SK-N-SH (cell line): Measurements from ENCODE around the gene GLI2. TPM values are rescaled to one million over a fixed set of nuclear protein-coding genes. Genes with fewer than 3 reads are reported as not detected.

Source experiments
- CTCF ChIA-PET: fragments of 300-600, 350-600 bp; formaldehyde crosslinking; extraction: SDS; loops from one replicate; lab custom pipeline; 2021; lab: Yijun Ruan, JAX
- POLR2A ChIA-PET: fragments of 350-600 bp; sonication (Branson Sonifier 250); formaldehyde crosslinking; extraction: SDS; loops from one replicate; lab custom pipeline; 2020; ENCODE audit warnings: antibody characterized with exemption, inconsistent platforms; lab: Yijun Ruan, JAX
- DNase-seq: peaks from one replicate; pipeline ENCODE4 v3.0.0; 2012
- H2AFZ ChIP-seq: fragments of 200-600 bp; sonication (generic); 2 replicates; pipeline ENCODE4 v1.8.1; 2016; ENCODE audit warnings: antibody characterized with exemption, mild to moderate bottlenecking, low read depth
- H3F3A ChIP-seq: fragments of 200-600 bp; sonication (generic); replicated peaks from 2 replicates; pipeline ENCODE3; 2016; ENCODE audit warnings: antibody characterized with exemption, mild to moderate bottlenecking; ENCODE audit not compliant: insufficient read depth
- H3K27ac ChIP-seq, 2 experiments: fragments of 200-500 bp in 1 of 2; fragments of 200-600 bp in 1 of 2; sonication (Bioruptor generic) in 1 of 2; sonication (generic), shearing (Covaris generic) in 1 of 2; 2 replicates each; pipeline versions ENCODE4 v1.5.1 to v1.6.1; 2014 to 2016; ENCODE audit warnings: low read depth in 2 of 2, inconsistent platforms in 1 of 2, low read length in 1 of 2, mild to moderate bottlenecking in 1 of 2, mixed read lengths in 1 of 2
- H3K27me3 ChIP-seq: fragments of 200-600 bp; sonication (generic), shearing (Covaris generic); 2 replicates; pipeline ENCODE4 v1.6.1; 2016; ENCODE audit warnings: mixed run types; ENCODE audit not compliant: insufficient read depth
- H3K36me3 ChIP-seq, 2 experiments: fragments of 200-500 bp in 1 of 2; fragments of 200-600 bp in 1 of 2; sonication (Bioruptor generic) in 1 of 2; sonication (generic) in 1 of 2; replicated peaks in 1 of 2; 2 replicates each; pipeline versions ENCODE3 to v1.5.1; 2014 to 2016; ENCODE audit warnings: low read length in 1 of 2, mild to moderate bottlenecking in 1 of 2; ENCODE audit not compliant: insufficient read depth in 2 of 2, control insufficient read depth in 1 of 2
- H3K4me1 ChIP-seq, 2 experiments: fragments of 200-500 bp in 1 of 2; fragments of 200-600 bp in 1 of 2; sonication (Bioruptor generic) in 1 of 2; sonication (generic), shearing (Covaris generic) in 1 of 2; 2 replicates each; pipeline versions ENCODE4 v1.5.1 to v1.6.1; 2014 to 2016; ENCODE audit warnings: low read depth in 1 of 2, low read length in 1 of 2, mixed run types in 1 of 2; ENCODE audit not compliant: insufficient read depth in 2 of 2, control insufficient read depth in 1 of 2
- H3K4me2 ChIP-seq: fragments of 200-600 bp; sonication (generic), shearing (Covaris generic); 2 replicates; pipeline ENCODE4 v1.6.1; 2017; ENCODE audit warnings: mixed run types
- H3K4me3 ChIP-seq, 2 experiments: fragments of 200-500 bp in 1 of 2; fragments of 200-600 bp in 1 of 2; sonication (Bioruptor generic) in 1 of 2; sonication (generic), shearing (Covaris generic) in 1 of 2; 2 replicates each; pipeline versions ENCODE4 v1.5.1 to v1.8.1; 2014 to 2016; ENCODE audit warnings: low read depth in 2 of 2, inconsistent platforms in 1 of 2, low read length in 1 of 2, mild to moderate bottlenecking in 1 of 2, mixed read lengths in 1 of 2, moderate library complexity in 1 of 2
- H3K79me2 ChIP-seq: fragments of 200-600 bp; sonication (generic); 2 replicates; pipeline ENCODE4 v1.8.1; 2017; ENCODE audit warnings: mild to moderate bottlenecking; ENCODE audit not compliant: insufficient read depth
- H3K9ac ChIP-seq: fragments of 200-600 bp; sonication (generic); 2 replicates; pipeline ENCODE4 v1.6.1; 2017; ENCODE audit warnings: mixed run types
- H3K9me2 ChIP-seq: fragments of 200-600 bp; sonication (generic); 2 replicates; pipeline ENCODE4 v1.6.1; 2017; ENCODE audit warnings: mixed run types
- H3K9me3 ChIP-seq: fragments of 200-600 bp; sonication (generic); 2 replicates; pipeline ENCODE4 v1.6.1; 2017; ENCODE audit warnings: mixed run types, mild to moderate bottlenecking, moderate library complexity
- H4K20me1 ChIP-seq: fragments of 200-600 bp; sonication (generic); 2 replicates; pipeline ENCODE4 v1.6.1; 2017; ENCODE audit warnings: mild to moderate bottlenecking, mixed run types; ENCODE audit not compliant: insufficient read depth
- ELF1 ChIP-seq: IDR thresholded peaks from 2 replicates; pipeline ENCODE4 v1.4.0; 2012
- EP300 ChIP-seq, 2 experiments: IDR thresholded peaks; 2 replicates each; pipeline versions ENCODE4 v1.4.0 to v1.6.1; 2012; ENCODE audit warnings: borderline replicate concordance in 1 of 2, low read depth in 1 of 2, low read length in 1 of 2
- FOSL2 ChIP-seq: IDR thresholded peaks from 2 replicates; pipeline ENCODE4 v1.4.0; 2012; ENCODE audit warnings: low read depth, mild to moderate bottlenecking, moderate library complexity, borderline replicate concordance
- FOXJ3 ChIP-seq: sonication (generic); formaldehyde crosslinking; IDR thresholded peaks from 2 replicates; pipeline ENCODE4 v1.5.1; 2020; ENCODE audit warnings: mild to moderate bottlenecking, missing genetic modification reagents
- FOXM1 ChIP-seq: IDR thresholded peaks from 2 replicates; pipeline ENCODE4 v1.4.0; 2012; ENCODE audit warnings: low read depth, mild to moderate bottlenecking
- GABPA ChIP-seq: IDR thresholded peaks from 2 replicates; pipeline ENCODE4 v1.4.0; 2012; ENCODE audit warnings: low read depth, mild to moderate bottlenecking
- JUND ChIP-seq: IDR thresholded peaks from 2 replicates; pipeline ENCODE4 v1.4.0; 2012
- NFIC ChIP-seq: IDR thresholded peaks from 2 replicates; pipeline ENCODE4 v1.4.0; 2012; ENCODE audit warnings: borderline replicate concordance
- RAD21 ChIP-seq: IDR thresholded peaks from 2 replicates; pipeline ENCODE4 v1.6.1; 2012; ENCODE audit warnings: mild to moderate bottlenecking, low read length
- RCOR1 ChIP-seq: fragments of 150-350 bp; IDR thresholded peaks from 2 replicates; pipeline ENCODE4 v1.6.1; 2017; ENCODE audit warnings: antibody characterized with exemption, low read length
- SIN3A ChIP-seq: IDR thresholded peaks from 2 replicates; pipeline ENCODE4 v1.6.1; 2012; ENCODE audit warnings: low read depth, mild to moderate bottlenecking, low read length, moderate library complexity, borderline replicate concordance
- SMC3 ChIP-seq: IDR thresholded peaks from 2 replicates; pipeline ENCODE4 v1.6.1; 2012; ENCODE audit warnings: low read depth, low read length, improper control_type of control experiment
- TAF1 ChIP-seq: IDR thresholded peaks from 2 replicates; pipeline ENCODE4 v1.6.1; 2012; ENCODE audit warnings: low read depth, mild to moderate bottlenecking, low read length, moderate library complexity, borderline replicate concordance
- TEAD4 ChIP-seq: IDR thresholded peaks from 2 replicates; pipeline ENCODE4 v1.4.0; 2012; ENCODE audit warnings: mild to moderate bottlenecking, borderline replicate concordance; ENCODE audit not compliant: insufficient read depth
- WGBS: methylation state at CpG from one replicate; pipeline ENCODE4 v1.1.6; 2017; ENCODE audit warnings: low lambda C conversion rate; 5-methylcytosine and 5-hydroxymethylcytosine counted together
- polyA plus RNA-seq, 3 experiments: library from polyadenylated mRNA; depleted of rRNA; stranded (reverse); fragments of >200 nt; gene quantifications; 2 replicates each; pipeline ENCODE4 v1.2.3, GENCODE V29; 2012
- TF ChIP-seq, protein P1 (sequence below): IDR thresholded peaks from 2 replicates; pipeline ENCODE4 v1.6.1; 2012; ENCODE audit warnings: mild to moderate bottlenecking, low read depth, low read length, moderate library complexity
- TF ChIP-seq, protein P2 (sequence below): IDR thresholded peaks from 2 replicates; pipeline ENCODE4 v1.4.0; 2012; ENCODE audit warnings: low read depth
- TF ChIP-seq, protein P3 (sequence below): fragments of 150-350 bp; IDR thresholded peaks from 2 replicates; pipeline ENCODE4 v1.6.1; 2017; ENCODE audit warnings: antibody characterized with exemption, low read length, low read depth, borderline replicate concordance
- TF ChIP-seq, protein P4 (sequence below): IDR thresholded peaks from 2 replicates; pipeline ENCODE4 v1.4.0; 2012; ENCODE audit warnings: low read depth, borderline replicate concordance

Gene GLI2
- polyA plus RNA-seq, 1 of the 3 experiments (the other 2 are of a cell fraction), result 3.4 TPM

DNA sequence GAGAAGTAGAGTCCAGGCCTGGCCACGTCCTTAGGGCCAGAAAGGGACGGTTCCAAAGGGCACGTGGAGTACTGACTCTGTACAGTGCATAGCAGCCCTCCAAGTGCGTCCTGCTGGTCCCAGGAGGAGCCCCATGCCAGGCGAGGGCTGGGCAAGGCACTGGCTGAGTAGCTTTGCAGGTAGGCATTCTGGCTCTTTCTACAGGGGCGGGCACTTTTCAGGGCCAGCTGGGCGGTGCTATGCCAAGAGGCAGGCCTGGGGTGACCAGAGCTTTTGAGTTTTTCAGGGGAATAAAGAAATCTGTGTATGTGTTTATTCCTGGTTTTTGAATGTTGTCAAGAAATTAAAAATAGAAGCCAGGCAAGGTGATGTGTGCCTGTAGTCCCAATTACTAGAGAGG lies 15.4 kb upstream of the GLI2 start (continued):
- TF ChIP-seq, protein P1, sequence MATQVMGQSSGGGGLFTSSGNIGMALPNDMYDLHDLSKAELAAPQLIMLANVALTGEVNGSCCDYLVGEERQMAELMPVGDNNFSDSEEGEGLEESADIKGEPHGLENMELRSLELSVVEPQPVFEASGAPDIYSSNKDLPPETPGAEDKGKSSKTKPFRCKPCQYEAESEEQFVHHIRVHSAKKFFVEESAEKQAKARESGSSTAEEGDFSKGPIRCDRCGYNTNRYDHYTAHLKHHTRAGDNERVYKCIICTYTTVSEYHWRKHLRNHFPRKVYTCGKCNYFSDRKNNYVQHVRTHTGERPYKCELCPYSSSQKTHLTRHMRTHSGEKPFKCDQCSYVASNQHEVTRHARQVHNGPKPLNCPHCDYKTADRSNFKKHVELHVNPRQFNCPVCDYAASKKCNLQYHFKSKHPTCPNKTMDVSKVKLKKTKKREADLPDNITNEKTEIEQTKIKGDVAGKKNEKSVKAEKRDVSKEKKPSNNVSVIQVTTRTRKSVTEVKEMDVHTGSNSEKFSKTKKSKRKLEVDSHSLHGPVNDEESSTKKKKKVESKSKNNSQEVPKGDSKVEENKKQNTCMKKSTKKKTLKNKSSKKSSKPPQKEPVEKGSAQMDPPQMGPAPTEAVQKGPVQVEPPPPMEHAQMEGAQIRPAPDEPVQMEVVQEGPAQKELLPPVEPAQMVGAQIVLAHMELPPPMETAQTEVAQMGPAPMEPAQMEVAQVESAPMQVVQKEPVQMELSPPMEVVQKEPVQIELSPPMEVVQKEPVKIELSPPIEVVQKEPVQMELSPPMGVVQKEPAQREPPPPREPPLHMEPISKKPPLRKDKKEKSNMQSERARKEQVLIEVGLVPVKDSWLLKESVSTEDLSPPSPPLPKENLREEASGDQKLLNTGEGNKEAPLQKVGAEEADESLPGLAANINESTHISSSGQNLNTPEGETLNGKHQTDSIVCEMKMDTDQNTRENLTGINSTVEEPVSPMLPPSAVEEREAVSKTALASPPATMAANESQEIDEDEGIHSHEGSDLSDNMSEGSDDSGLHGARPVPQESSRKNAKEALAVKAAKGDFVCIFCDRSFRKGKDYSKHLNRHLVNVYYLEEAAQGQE, result no peak
- TF ChIP-seq SIN3A, result no peak
- no peak for TF ChIP-seq ELF1

DNA sequence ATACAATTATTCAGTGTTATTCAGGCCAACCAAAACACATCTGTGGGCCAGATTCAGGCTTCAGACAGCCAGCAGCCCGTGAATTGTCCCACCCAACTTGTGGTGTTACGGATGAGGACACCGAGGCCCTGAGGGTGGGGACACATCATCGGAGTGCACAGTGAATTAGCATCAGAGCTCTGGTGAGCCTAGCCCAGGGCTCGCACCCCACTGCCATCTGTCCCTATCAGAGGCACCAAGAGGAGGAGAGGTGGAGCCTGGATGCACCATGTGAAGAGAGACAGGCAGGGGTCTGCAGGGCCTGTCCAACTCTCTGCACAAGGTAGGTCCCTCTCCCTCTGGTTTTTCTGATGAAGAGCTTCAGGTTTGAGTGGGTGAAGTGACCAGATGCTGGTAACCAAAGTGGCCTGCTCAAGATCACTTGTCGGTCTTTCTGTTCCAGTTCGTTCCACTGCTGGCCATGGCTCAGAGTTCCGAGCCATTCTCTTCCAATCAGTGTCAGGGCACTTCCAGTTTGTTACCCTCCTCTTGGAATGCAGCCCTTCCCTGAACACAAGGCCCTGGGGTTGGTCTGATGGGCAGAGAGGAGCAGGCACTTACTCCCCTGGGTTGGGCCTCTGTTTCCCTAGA lies 14.8 kb upstream of the GLI2 start:
- peak; percentile 72 for DNase-seq
- no peaks in the 10 kb centered on the region; the same call in 1 of the 2 replicates for H3K9me2 ChIP-seq
- H4K20me1 ChIP-seq, result no peaks in the 10 kb centered on the region
- H3K36me3 ChIP-seq, result no peaks in the 10 kb centered on the region
- no peaks in the 10 kb centered on the region for H3K9me3 ChIP-seq
- peaks cover 20% of the 10 kb centered on the region for H3F3A ChIP-seq
- peak in 1 of 2 experiments; percentile 63; a peak in 1 of 4 replicates for TF ChIP-seq EP300 (IDR thresholded peaks at IDR 0.05; ENCODE audit: borderline replicate concordance in 1 of 2, low read depth in 1 of 2, low read length in 1 of 2)
- TF ChIP-seq RCOR1, result 0 out of 2 replicates have a peak, but pooled peaks have one; percentile 5
- no peak for TF ChIP-seq JUND
- TF ChIP-seq, all 33 proteins: peak for 2
- peaks cover 12 to 36% of the 10 kb centered on the region in 2 experiments; a peak in 2 of 4 replicates for H3K4me1 ChIP-seq
- H3K27me3 ChIP-seq, result no peaks in the 10 kb centered on the region
- peak overlapping the region in 1 of 2 experiments; percentile 73; a peak in 2 of 4 replicates for H3K27ac ChIP-seq
- no peaks in the 10 kb centered on the region for H3K79me2 ChIP-seq
- no peak overlapping the region for H3K4me2 ChIP-seq
- ChIA-PET CTCF (interaction anchor here (0.6 to 4.3 kb wide), 6 partner anchors 15 to 359 kb away, joined by 3 to 25 read pairs (median 7); partner anchors contain the start of gene GLI2), POLR2A (interaction anchor here (0.6 kb wide), 1 partner anchor 11 kb away, joined by 4 read pairs; no protein-coding TSS in a partner anchor)
- H2AFZ ChIP-seq, result no peak overlapping the region
- H3K9ac ChIP-seq, result no peak overlapping the region
- 98% methylated on average over 5 of the region's 8 CpGs for WGBS
- no peak overlapping the region for H3K4me3 ChIP-seq

DNA sequence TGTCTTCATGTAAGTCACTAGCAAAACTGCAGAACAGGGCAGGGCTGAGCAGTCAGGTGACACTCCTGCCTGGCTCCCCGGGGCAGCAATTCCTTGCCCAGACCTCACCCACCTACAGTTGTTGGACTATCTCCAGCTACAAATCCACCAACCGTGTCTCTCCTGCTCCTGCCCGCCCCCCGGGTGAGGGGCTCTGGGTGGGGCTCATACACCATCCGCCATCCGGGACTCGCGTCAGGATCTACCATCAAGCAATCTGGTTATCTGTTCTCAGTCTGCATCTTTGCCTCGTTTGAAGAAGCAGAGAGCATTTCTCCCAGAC lies 13.5 kb upstream of the GLI2 start:
- POLR2A ChIA-PET, result no interaction called here
- Histone ChIP-seq H3K9me3 (no peaks in the 10 kb centered on the region), H3K27me3 (no peaks in the 10 kb centered on the region), H3K79me2 (no peaks in the 10 kb centered on the region), H3K4me1 (peaks cover 12 to 24% of the 10 kb centered on the region in 2 experiments; a peak in 2 of 4 replicates), H4K20me1 (no peaks in the 10 kb centered on the region), H3K36me3 (no peaks in the 10 kb centered on the region), H3K27ac (peak overlapping the region in 1 of 2 experiments; percentile 79; a peak in 2 of 4 replicates), H3K9ac (peak overlapping the region; percentile 29; the same call in 1 of the 2 replicates), H3F3A (peaks cover 20% of the 10 kb centered on the region), H3K4me3 (peak overlapping the region in 1 of 2 experiments; percentile 3; a peak in 1 of 4 replicates), H2AFZ (peak overlapping the region; percentile 69; the same call in 1 of the 2 replicates), H3K4me2 (peak overlapping the region; percentile 56), H3K9me2 (no peaks in the 10 kb centered on the region; the same call in 1 of the 2 replicates)
- TF ChIP-seq ELF1 (no peak), NFIC (no peak), FOXJ3 (CRISPR knock-in tag) (no peak), GABPA (no peak), FOXM1 (no peak), TAF1 (no peak), FOSL2 (no peak), TEAD4 (no peak), SMC3 (no peak), RAD21 (no peak)
- TF ChIP-seq, protein P2, sequence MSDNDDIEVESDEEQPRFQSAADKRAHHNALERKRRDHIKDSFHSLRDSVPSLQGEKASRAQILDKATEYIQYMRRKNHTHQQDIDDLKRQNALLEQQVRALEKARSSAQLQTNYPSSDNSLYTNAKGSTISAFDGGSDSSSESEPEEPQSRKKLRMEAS, result no peak
- TF ChIP-seq, protein P3, sequence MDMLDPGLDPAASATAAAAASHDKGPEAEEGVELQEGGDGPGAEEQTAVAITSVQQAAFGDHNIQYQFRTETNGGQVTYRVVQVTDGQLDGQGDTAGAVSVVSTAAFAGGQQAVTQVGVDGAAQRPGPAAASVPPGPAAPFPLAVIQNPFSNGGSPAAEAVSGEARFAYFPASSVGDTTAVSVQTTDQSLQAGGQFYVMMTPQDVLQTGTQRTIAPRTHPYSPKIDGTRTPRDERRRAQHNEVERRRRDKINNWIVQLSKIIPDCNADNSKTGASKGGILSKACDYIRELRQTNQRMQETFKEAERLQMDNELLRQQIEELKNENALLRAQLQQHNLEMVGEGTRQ, result no peak
- TF ChIP-seq, protein P4, sequence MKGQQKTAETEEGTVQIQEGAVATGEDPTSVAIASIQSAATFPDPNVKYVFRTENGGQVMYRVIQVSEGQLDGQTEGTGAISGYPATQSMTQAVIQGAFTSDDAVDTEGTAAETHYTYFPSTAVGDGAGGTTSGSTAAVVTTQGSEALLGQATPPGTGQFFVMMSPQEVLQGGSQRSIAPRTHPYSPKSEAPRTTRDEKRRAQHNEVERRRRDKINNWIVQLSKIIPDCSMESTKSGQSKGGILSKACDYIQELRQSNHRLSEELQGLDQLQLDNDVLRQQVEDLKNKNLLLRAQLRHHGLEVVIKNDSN, result no peak
- DNase-seq, result no peak
- CTCF ChIA-PET, result interaction anchor here (1.2 to 4.3 kb wide), 3 partner anchors 11 to 27 kb away, joined by 4 to 25 read pairs (median 12); partner anchors contain the start of gene GLI2
- WGBS, result 86% methylated on average over 9 of the region's 9 CpGs
